ENCODE results near the gene ZNF239.
A peak's percentile ranks its signal among the peaks of the same experiment; 100 is the strongest.
"Not testable (repeated sequence)": the region's sequence is repeated elsewhere in the genome, so short reads cannot be mapped to it uniquely, and the experiment has no call there.

The ZNF239 gene

GRCh38 chr10:43574001-43574892, at the start of gene ZNF239:
ZNF239 (minus strand) TSS chr10:43574616; CDS start chr10:43558079, 16,537 bp downstream.
- DNase-seq (ENCODE audit: low spot score), result peak; percentile 66

DNA sequence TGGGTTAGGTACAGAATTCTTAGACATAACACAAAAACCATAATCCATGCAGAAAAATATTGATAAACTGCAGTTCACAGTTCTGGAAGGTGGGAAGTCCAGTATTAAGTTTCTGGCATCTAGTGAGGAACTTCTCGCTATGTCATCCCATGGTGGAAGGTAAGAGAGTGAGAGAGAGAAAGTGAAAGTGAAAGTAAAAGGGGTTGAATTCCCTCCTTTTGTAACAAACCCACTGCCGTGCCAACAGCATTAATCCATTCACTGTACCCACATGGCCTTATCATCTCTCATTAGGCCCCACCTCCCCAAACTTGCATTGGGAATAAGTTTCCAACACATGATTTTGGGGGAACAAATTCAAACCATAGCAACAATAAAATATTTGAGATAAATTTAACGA, 48.9 kb upstream of the ZNF239 start:
- DNase-seq (ENCODE audit: low spot score), result no peak

DNA sequence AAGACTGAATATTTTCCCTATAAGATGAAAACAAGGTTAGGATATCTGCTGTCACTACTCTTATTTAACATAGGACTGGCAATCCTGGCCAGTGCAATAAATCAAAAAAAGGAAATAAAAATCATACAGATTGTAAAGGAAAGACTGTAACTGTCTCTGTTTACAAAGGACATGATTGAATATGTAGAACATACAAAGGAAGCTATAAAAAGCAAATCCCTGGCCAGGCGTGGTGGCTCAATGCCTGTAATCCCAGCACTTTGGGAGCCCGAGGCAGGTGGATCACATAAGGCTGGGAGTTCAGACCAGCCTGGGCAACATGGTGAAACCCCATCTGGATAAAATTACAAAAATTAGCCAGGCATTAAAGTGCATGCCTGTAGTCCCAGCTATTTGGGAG, 47.6 kb upstream of the ZNF239 start:
- DNase-seq (ENCODE audit: low spot score), result no peak

GRCh38 chr10:43619368-43619767, 45.0 kb upstream of the ZNF239 start:
- no peak for DNase-seq (ENCODE audit: low spot score)

- DNase-seq (ENCODE audit: low spot score), result no peak
Observed at GRCh38 chr10:43616697-43617370, 42.4 kb upstream of the ZNF239 start.

DNA sequence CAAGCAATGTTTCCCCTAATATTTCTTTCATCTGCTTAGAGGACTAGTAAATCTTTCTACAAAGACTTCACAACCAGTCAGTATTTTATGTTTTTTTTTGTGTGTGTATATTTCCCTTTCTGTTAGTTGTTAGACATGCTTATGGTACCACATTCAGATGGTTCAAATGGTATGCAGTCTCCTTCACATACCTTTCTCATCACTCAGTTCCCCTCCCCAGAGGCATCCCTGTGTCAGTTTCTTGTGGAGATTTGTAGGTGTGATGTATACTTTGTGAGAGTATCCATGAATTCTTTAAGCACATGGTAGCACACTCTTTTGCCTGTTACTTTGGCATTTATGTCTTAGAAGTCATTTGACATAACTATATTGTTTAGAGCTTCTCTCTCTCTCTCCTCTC, 36.2 kb upstream of the ZNF239 start:
- no peak for DNase-seq (ENCODE audit: low spot score)

- DNase-seq (ENCODE audit: low spot score), result no peak
Observed at GRCh38 chr10:43607199-43607573, 32.8 kb upstream of the ZNF239 start.

DNA sequence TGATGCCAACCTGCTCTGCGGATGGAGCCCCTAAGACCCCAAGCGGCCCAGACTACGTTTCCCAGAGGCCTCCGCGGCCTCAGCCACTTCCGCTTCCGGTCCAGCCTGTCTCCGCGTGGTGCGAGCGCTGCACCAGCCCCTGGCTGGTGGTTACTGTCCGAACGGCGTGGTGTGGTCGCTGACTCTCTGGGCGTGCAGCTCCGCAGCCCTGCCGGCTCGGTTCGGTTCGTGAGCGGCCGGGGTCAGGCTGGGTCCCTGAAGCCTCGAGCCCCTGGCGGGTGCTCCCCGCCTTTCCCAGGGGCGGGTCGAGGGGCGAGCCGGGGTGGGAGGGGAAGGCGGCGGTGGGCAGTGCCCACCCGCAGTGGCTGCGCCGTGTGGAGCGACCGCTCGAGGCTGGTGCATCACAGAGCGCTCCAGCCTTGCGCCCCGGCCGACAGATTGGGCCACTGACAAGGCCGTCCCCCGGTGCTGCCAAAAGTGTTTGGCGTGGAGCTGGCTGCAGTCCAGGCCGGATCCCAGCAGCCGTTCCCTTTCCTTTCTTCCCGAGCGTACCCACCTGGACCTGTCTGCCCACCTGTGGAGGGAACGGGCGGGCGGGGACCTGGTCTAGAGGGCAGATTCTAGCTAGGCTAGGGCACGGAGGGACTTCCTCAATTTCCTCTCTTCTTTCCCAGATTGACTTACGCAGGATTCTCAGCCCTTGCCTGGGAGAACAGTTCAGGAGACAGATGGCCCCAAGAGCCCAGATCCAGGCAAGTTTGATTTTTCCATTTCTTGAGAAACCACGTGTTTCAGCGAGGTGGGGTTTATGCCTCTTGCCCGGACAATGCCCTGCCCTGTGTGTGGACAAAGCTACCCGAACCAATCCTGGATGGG, 32.1 kb upstream of the ZNF239 start, which contains the start of gene ZNF485:
Gene ZNF485 (plus strand): TSS at position 116 of the 876 bp plus-strand sequence. CDS start 613 bp downstream, at position 729.
- DNase-seq (ENCODE audit: low spot score), result peak; percentile 59

- DNase-seq (ENCODE audit: low spot score), result no peak
Observed at GRCh38 chr10:43605850-43606322, 31.5 kb upstream of the ZNF239 start.

- not testable (repeated sequence) for DNase-seq (ENCODE audit: low spot score)
Observed at GRCh38 chr10:43601576-43601975, 27.2 kb upstream of the ZNF239 start.

DNA sequence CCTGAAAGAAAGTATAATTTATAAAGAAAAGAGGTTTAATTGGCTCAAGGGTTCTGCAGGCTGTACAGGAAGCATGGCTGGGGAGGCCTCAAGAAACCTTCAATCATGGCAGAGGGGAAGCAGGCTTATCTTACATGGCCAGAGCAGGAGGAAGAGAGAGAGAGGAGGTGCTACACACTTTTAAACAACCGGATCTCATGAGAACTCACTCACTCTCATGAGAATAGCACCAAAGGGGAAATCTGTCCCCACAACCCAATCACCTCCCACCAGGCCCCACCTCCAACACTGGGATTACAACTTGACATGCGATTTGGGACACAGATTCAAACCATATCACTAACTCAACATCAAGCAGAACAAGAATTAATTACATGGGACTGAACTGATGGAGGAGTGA, 24.9 kb upstream of the ZNF239 start:
- no peak for DNase-seq (ENCODE audit: low spot score)

DNA sequence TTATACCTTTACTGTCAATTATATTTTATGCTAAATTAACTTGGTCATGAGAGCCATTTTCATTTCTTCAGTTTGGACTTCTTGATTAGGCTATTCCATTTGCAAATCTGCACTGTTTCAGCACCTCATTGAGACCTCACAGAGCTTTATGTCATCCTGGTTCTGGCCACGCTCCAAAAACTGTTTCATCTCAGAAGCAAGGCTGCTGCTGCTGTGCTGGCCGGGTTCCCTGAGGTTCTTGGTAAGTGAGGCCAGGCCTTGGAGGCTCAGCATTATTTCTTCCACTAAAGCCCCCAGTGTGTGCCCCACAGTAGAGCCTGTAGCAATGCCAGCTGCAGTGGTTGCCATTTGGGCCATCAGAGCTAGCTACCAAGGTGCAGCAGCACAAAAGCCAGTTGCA, 24.0 kb upstream of the ZNF239 start:
- DNase-seq (ENCODE audit: low spot score), result no peak

GRCh38 chr10:43596546-43596945, 22.1 kb upstream of the ZNF239 start:
- no peak for DNase-seq (ENCODE audit: low spot score)

GRCh38 chr10:43595739-43596298, 21.4 kb upstream of the ZNF239 start:
- peak; percentile 64 for DNase-seq (ENCODE audit: low spot score)

DNA sequence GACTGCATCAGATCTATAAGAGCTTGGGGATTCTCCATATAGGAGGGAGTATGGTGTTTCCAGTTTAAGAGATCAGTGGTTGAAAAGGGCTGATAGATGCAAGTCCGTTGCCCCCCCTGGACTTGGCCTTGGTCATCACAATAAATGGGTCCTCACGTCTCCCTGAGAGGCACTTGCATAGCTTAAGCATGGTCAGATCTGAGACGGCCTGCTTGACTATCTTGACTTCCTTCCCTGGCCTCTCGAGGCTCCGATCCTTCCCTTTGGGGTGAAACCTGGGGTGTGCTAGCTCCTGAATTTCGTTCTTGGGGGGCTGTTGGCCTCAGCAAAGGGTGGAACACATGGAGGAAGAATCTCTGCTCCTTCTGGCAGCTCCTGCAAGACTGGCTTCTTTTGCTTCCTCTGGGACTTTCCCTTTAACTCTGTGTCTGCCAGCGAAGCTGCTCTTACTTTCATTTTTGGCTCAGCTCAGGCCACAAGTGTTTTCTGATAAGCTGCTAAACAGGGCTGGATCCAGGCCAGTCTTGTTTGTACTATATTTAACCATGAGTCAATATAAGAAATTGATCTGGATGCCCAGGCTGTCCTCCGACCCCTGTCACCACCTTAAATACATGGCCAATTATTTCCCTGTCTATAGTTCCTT, 20.7 kb upstream of the ZNF239 start:
- DNase-seq (ENCODE audit: low spot score), result peak; percentile 71

- no peak for DNase-seq (ENCODE audit: low spot score)
Observed at GRCh38 chr10:43591303-43591904, 17.0 kb upstream of the ZNF239 start.

DNA sequence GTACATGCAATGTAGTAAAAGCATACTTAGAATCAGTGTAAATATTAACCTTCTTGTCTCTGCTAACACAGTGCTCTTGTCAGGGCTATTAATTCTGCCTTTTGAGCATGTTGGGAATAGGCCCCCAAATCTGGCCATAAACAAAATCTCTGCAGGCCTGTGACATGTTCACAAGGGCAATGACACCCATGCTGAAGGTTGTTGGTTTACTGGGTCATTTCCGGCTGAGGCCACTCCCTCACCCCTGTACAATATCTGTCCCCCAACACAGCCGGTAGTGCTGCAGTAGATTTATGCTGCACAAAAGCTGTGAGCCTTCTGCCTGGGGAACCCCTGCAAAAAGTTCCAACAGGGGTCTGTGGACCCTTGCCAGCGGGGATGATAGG, 12.3 kb upstream of the ZNF239 start:
- not testable (repeated sequence) for DNase-seq (ENCODE audit: low spot score)

- no peak for DNase-seq (ENCODE audit: low spot score)
Observed at GRCh38 chr10:43585981-43586729, 11.7 kb upstream of the ZNF239 start.

- no peak for DNase-seq (ENCODE audit: low spot score)
Observed at GRCh38 chr10:43585046-43585445, 10.6 kb upstream of the ZNF239 start.

GRCh38 chr10:43584051-43584450, 9.6 kb upstream of the ZNF239 start:
- DNase-seq (ENCODE audit: low spot score), result no peak

Data from activated CD4-positive, alpha-beta T cell treated with anti-CD3 and anti-CD28 coated beads, Interleukin-2, Interleukin-4, amounts not matched to agents 100 ng/mL and 50 ng/mL, durations not matched to agents 16 hours and 8 hours (primary cell).